HEK293 (cell line): ENCODE measurements around the gene COL5A1.

Experiments used
- CTCF ChIA-PET: fragments of 350-600 bp; formaldehyde crosslinking; extraction: SDS; loops from one replicate; lab custom pipeline; 2021; ENCODE audit warnings: antibody characterized with exemption; lab: Yijun Ruan, JAX
- POLR2A ChIA-PET: fragments of 300-600 bp; formaldehyde crosslinking; extraction: SDS; loops from one replicate; lab custom pipeline; 2020; ENCODE audit warnings: antibody characterized with exemption, inconsistent platforms; lab: Yijun Ruan, JAX
- H3K27ac ChIP-seq: fragments of 200-500 bp; sonication (Bioruptor generic); 2 replicates; pipeline ENCODE4 v1.5.1; 2014; ENCODE audit warnings: low read depth, low read length, control low read depth, inconsistent platforms; ENCODE audit errors: extremely low read depth
- H3K36me3 ChIP-seq, 2 experiments: fragments of 200-500 bp in 1 of 2; sonication (Bioruptor generic) in 1 of 2; 1 replicate in 1 of 2; 2 replicates in 1 of 2; pipeline ENCODE4 v1.5.1; 2014 to 2017; ENCODE audit warnings: inconsistent platforms in 2 of 2, low read length in 2 of 2; ENCODE audit not compliant: control insufficient read depth in 2 of 2, insufficient read depth in 1 of 2
- H3K4me1 ChIP-seq: fragments of 200-500 bp; sonication (Bioruptor generic); 2 replicates; pipeline ENCODE4 v1.5.1; 2014; ENCODE audit warnings: mild to moderate bottlenecking, low read length, inconsistent platforms; ENCODE audit not compliant: control insufficient read depth, insufficient read depth
- H3K4me3 ChIP-seq: 2 replicates; pipeline ENCODE4 v1.5.1; 2011; ENCODE audit warnings: low read depth, mild to moderate bottlenecking, control low read depth, low read length, moderate library complexity
- H3K9me3 ChIP-seq: fragments of 200-500 bp; sonication (Bioruptor generic); 2 replicates; pipeline ENCODE4 v1.5.1; 2014; ENCODE audit warnings: low read depth, low read length, inconsistent platforms; ENCODE audit not compliant: control insufficient read depth, insufficient read depth
- MZF1 ChIP-seq: fragments of 450-650 bp; formaldehyde crosslinking; IDR thresholded peaks from 2 replicates; pipeline ENCODE4 v1.5.1; 2017; ENCODE audit warnings: missing biosample characterization, missing genetic modification characterization, borderline replicate concordance
- PRDM1 ChIP-seq: fragments of 450-650 bp; formaldehyde crosslinking; IDR thresholded peaks from 2 replicates; pipeline ENCODE4; 2016; ENCODE audit warnings: missing biosample characterization, missing genetic modification characterization
- RBAK ChIP-seq: fragments of 450-650 bp; formaldehyde crosslinking; IDR thresholded peaks from 2 replicates; pipeline ENCODE4 v1.5.1; 2016; ENCODE audit warnings: missing biosample characterization, missing genetic modification characterization
- SALL2 ChIP-seq: fragments of 450-650 bp; formaldehyde crosslinking; IDR thresholded peaks from 2 replicates; pipeline ENCODE4 v1.5.0; 2017; ENCODE audit warnings: missing biosample characterization, mild to moderate bottlenecking, missing genetic modification characterization, borderline replicate concordance
- SP2 ChIP-seq: fragments of 450-650 bp; formaldehyde crosslinking; IDR thresholded peaks from 2 replicates; pipeline ENCODE4 v1.5.1; 2016; ENCODE audit warnings: missing biosample characterization, missing genetic modification characterization
- WT1 ChIP-seq: fragments of 450-650 bp; formaldehyde crosslinking; IDR thresholded peaks from 2 replicates; pipeline ENCODE4 v1.5.1; 2016; ENCODE audit warnings: missing biosample characterization, missing genetic modification characterization
- ZBTB20 ChIP-seq: fragments of 450-650 bp; formaldehyde crosslinking; IDR thresholded peaks from 2 replicates; pipeline ENCODE4 v1.5.1; 2016; ENCODE audit warnings: missing biosample characterization, missing genetic modification characterization
- ZNF146 ChIP-seq: fragments of 450-650 bp; formaldehyde crosslinking; IDR thresholded peaks from 2 replicates; pipeline ENCODE4 v1.5.1; 2016; ENCODE audit warnings: missing biosample characterization, missing genetic modification characterization
- ZNF19 ChIP-seq: fragments of 450-650 bp; formaldehyde crosslinking; IDR thresholded peaks from 2 replicates; pipeline ENCODE4; 2016; ENCODE audit warnings: missing biosample characterization, missing genetic modification characterization, low read depth
- ZNF266 ChIP-seq: fragments of 450-650 bp; formaldehyde crosslinking; IDR thresholded peaks from 2 replicates; pipeline ENCODE4 v1.5.1; 2016; ENCODE audit warnings: missing biosample characterization, missing genetic modification characterization, low read depth
- ZNF366 ChIP-seq: fragments of 450-650 bp; formaldehyde crosslinking; conservative IDR thresholded peaks from 2 replicates; pipeline ENCODE4 v1.5.1; 2016; ENCODE audit warnings: missing biosample characterization, missing genetic modification characterization
- ZNF514 ChIP-seq: fragments of 450-650 bp; formaldehyde crosslinking; IDR thresholded peaks from 2 replicates; pipeline ENCODE4 v1.5.1; 2016; ENCODE audit warnings: missing biosample characterization, missing genetic modification characterization
- ZNF555 ChIP-seq: fragments of 450-650 bp; formaldehyde crosslinking; conservative IDR thresholded peaks from 2 replicates; pipeline ENCODE4 v1.5.1; 2017; ENCODE audit warnings: missing biosample characterization, mild to moderate bottlenecking, missing genetic modification characterization, inconsistent platforms
- ZNF626 ChIP-seq: fragments of 450-650 bp; sonication (Bioruptor Pico); formaldehyde crosslinking; IDR thresholded peaks from 2 replicates; pipeline ENCODE4 v1.5.1; 2018; ENCODE audit warnings: missing biosample characterization, missing genetic modification characterization, inconsistent platforms
- ZNF658 ChIP-seq: fragments of 450-650 bp; formaldehyde crosslinking; IDR thresholded peaks from 2 replicates; pipeline ENCODE4; 2016; ENCODE audit warnings: missing biosample characterization, missing genetic modification characterization
- ZNF837 ChIP-seq: fragments of 450-650 bp; formaldehyde crosslinking; IDR thresholded peaks from 2 replicates; pipeline ENCODE4 v1.5.1; 2016; ENCODE audit warnings: missing biosample characterization, missing genetic modification characterization
- ZSCAN30 ChIP-seq: fragments of 450-650 bp; IDR thresholded peaks from 2 replicates; pipeline ENCODE4 v1.5.1; 2018; ENCODE audit warnings: missing biosample characterization, mild to moderate bottlenecking, missing genetic modification characterization, moderate library complexity
- TF ChIP-seq, protein P1 (sequence below): fragments of 450-650 bp; formaldehyde crosslinking; IDR thresholded peaks from 2 replicates; pipeline ENCODE4 v1.5.1; 2016; ENCODE audit warnings: missing biosample characterization, missing genetic modification characterization
- TF ChIP-seq, protein P2 (sequence below): fragments of 450-650 bp; formaldehyde crosslinking; IDR thresholded peaks from 2 replicates; pipeline ENCODE4 v1.5.1; 2016; ENCODE audit warnings: missing biosample characterization, missing genetic modification characterization, borderline replicate concordance
- TF ChIP-seq, protein P3 (sequence below): fragments of 450-650 bp; formaldehyde crosslinking; IDR thresholded peaks from 2 replicates; pipeline ENCODE4 v1.5.1; 2017; ENCODE audit warnings: missing biosample characterization, mild to moderate bottlenecking, missing genetic modification characterization, moderate library complexity

The COL5A1 gene

DNA sequence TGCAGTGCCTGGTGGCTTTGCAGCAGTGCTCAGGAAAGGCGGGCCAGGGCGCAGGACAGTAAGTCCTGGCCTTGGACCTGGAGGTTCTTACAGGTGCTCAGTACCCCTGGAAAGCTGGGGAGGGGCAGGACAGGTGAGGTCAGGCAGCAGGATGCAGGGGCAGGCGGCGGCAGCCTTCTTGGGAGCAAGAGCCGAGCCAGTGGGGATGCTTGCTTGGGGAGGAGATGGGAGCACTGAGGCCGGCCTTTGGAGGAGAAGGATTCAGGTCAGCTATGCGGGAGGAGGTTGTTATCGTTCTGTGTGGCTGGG lies 98.0 kb downstream of the COL5A1 start (continued):
- TF ChIP-seq, protein P1, sequence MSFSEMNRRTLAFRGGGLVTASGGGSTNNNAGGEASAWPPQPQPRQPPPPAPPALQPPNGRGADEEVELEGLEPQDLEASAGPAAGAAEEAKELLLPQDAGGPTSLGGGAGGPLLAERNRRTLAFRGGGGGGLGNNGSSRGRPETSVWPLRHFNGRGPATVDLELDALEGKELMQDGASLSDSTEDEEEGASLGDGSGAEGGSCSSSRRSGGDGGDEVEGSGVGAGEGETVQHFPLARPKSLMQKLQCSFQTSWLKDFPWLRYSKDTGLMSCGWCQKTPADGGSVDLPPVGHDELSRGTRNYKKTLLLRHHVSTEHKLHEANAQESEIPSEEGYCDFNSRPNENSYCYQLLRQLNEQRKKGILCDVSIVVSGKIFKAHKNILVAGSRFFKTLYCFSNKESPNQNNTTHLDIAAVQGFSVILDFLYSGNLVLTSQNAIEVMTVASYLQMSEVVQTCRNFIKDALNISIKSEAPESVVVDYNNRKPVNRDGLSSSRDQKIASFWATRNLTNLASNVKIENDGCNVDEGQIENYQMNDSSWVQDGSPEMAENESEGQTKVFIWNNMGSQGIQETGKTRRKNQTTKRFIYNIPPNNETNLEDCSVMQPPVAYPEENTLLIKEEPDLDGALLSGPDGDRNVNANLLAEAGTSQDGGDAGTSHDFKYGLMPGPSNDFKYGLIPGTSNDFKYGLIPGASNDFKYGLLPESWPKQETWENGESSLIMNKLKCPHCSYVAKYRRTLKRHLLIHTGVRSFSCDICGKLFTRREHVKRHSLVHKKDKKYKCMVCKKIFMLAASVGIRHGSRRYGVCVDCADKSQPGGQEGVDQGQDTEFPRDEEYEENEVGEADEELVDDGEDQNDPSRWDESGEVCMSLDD, result no peak
- TF ChIP-seq ZBTB20 (tag by site-specific recombination), result no peak
- TF ChIP-seq RBAK (tag by site-specific recombination), result no peak
- TF ChIP-seq, protein P2, sequence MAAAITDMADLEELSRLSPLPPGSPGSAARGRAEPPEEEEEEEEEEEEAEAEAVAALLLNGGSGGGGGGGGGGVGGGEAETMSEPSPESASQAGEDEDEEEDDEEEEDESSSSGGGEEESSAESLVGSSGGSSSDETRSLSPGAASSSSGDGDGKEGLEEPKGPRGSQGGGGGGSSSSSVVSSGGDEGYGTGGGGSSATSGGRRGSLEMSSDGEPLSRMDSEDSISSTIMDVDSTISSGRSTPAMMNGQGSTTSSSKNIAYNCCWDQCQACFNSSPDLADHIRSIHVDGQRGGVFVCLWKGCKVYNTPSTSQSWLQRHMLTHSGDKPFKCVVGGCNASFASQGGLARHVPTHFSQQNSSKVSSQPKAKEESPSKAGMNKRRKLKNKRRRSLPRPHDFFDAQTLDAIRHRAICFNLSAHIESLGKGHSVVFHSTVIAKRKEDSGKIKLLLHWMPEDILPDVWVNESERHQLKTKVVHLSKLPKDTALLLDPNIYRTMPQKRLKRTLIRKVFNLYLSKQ (tag by site-specific recombination), result no peak

DNA sequence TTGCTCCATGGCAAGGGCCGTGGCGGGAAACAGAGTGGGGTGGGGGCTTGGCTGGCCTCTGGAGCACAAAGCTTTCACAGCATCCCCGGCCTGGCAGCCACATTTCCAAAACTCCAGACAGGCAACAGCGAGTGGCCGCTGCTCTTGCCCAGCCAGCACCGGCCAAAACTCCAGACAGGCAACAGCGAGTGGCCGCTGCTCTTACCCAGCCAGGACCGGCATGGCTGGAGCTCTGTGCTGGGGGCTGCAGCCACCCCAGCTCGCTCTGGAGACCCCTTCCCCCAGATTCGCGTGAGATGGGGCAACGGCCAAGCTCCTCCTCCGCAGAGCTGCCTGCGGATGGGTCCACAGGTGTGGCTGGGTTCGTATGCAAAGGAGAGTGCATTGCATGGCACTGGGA lies 98.5 kb downstream of the COL5A1 start:
- H3K36me3 ChIP-seq, result peaks cover 0 to 6% of the 10 kb centered on the region in 2 experiments; a peak in 1 of 3 replicates
- ChIA-PET POLR2A (no interaction called here), CTCF (interaction anchor here (0.5 to 10.2 kb wide), 14 partner anchors 12 to 422 kb away, joined by 3 to 64 read pairs (median 5); no protein-coding TSS in a partner anchor)
- no peaks in the 10 kb centered on the region for H3K4me1 ChIP-seq
- TF ChIP-seq ZNF555, result no peak
- no peak overlapping the region for H3K27ac ChIP-seq
- H3K4me3 ChIP-seq, result no peak overlapping the region
- H3K9me3 ChIP-seq, result no peaks in the 10 kb centered on the region

DNA sequence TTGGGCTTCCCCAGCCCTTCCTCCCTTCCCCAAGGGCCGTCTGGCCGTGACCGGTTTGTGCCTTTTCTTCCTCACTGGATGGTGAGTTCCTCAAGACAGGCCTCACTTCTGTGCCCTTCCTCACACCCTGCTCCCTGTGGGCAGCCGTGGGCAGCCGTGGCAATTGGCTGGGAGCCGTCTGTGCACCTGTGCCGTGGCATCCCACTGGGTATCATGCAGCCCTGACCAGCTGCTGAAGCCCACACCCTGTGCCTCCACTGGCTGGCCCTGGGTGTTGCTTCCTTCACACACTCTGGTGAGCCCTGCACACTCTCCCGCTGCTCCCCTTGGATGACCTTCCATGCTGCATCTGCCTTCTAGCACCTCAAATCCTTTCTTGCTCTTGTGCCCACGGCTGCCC lies 100.2 kb downstream of the COL5A1 start:
- CTCF ChIA-PET, result interaction anchor here (1.4 to 3.3 kb wide), 4 partner anchors 44 to 294 kb away, joined by 4 to 13 read pairs (median 8); no protein-coding TSS in a partner anchor
- H3K4me3 ChIP-seq, result no peak overlapping the region
- H3K27ac ChIP-seq, result no peak overlapping the region
- no peaks in the 10 kb centered on the region for H3K9me3 ChIP-seq
- H3K36me3 ChIP-seq, result peaks cover 0 to 6% of the 10 kb centered on the region in 2 experiments; a peak in 1 of 3 replicates
- no peak for TF ChIP-seq SALL2
- TF ChIP-seq, protein P3, sequence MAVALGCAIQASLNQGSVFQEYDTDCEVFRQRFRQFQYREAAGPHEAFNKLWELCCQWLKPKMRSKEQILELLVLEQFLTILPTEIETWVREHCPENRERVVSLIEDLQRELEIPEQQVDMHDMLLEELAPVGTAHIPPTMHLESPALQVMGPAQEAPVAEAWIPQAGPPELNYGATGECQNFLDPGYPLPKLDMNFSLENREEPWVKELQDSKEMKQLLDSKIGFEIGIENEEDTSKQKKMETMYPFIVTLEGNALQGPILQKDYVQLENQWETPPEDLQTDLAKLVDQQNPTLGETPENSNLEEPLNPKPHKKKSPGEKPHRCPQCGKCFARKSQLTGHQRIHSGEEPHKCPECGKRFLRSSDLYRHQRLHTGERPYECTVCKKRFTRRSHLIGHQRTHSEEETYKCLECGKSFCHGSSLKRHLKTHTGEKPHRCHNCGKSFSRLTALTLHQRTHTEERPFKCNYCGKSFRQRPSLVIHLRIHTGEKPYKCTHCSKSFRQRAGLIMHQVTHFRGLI (tag by site-specific recombination), result peak; percentile 98
- POLR2A ChIA-PET, result no interaction called here
- no peaks in the 10 kb centered on the region for H3K4me1 ChIP-seq

DNA sequence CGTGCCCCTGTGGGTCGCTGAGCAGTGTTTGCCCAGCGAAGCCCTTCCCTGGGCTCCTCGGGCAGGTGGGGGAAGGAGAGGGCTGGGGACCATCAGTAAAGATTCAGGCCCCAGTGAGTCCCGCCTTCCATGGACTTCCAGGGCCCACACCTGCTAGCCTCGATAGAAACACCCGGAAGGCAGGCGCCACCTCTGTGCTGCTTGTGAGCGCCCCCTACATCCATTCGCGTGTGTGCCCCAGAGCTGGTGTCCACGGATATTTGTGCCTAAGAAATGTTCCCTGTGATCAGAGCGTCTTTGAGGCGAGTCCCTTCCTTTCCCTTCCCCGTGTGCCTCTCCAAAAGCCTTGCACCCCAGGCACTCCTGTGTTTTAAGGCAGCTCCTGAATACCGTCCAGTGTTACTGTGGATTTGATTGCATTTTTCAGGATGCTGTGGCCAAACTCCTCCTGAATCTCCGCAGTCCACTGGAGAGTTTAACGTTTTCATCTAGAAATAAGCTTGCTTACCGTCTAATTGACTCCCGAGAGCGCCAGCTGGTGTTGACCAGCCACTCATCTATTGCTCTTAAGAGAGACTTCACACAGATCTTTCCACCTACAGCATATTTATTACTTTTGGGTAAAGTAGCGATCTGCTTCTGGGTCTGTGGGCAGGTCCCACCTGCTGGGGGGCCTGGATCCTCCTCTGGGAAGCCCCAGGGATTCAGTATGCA lies 101.4 kb downstream of the COL5A1 start:
- no peak overlapping the region for H3K27ac ChIP-seq
- H3K36me3 ChIP-seq, result peaks cover 0 to 15% of the 10 kb centered on the region in 2 experiments; a peak in 1 of 3 replicates
- POLR2A ChIA-PET, result no interaction called here
- no peaks in the 10 kb centered on the region for H3K4me1 ChIP-seq
- no peak for TF ChIP-seq WT1
- no peak for TF ChIP-seq ZNF658 (tag by site-specific recombination)
- no peak for TF ChIP-seq PRDM1
- TF ChIP-seq ZNF19 (tag by site-specific recombination), result no peak
- no peak for TF ChIP-seq ZNF266 (tag by site-specific recombination)
- TF ChIP-seq ZNF837, result no peak
- TF ChIP-seq SP2 (tag by site-specific recombination), result no peak
- no peak for TF ChIP-seq ZSCAN30 (tag by site-specific recombination)
- TF ChIP-seq MZF1 (tag by site-specific recombination), result no peak
- no peak for TF ChIP-seq ZNF366
- no peak for TF ChIP-seq ZNF146 (tag by site-specific recombination)
- no peak for TF ChIP-seq ZNF626 (tag by site-specific recombination)
- no peak for TF ChIP-seq ZNF514 (tag by site-specific recombination)
- CTCF ChIA-PET, result interaction anchor here (0.6 to 3.3 kb wide), 5 partner anchors 45 to 295 kb away, joined by 4 to 13 read pairs (median 6); no protein-coding TSS in a partner anchor
- no peaks in the 10 kb centered on the region for H3K9me3 ChIP-seq
- H3K4me3 ChIP-seq, result no peak overlapping the region
